GM06990 (cell line): Measurements from ENCODE around the gene MCTP1.

Experiments
- DNase-seq: peaks from one replicate; pipeline ENCODE4 v3.0.0-alpha.2; 2011; ENCODE audit not compliant: insufficient read length; ENCODE audit errors: extremely low read depth
- H3K27me3 ChIP-seq: replicated peaks from 2 replicates; pipeline ENCODE4 v1.6.0; 2011; ENCODE audit warnings: low read length; ENCODE audit not compliant: control insufficient read depth, insufficient read depth
- H3K36me3 ChIP-seq: 2 replicates; pipeline ENCODE4 v1.5.1; 2011; ENCODE audit warnings: low read length; ENCODE audit not compliant: control insufficient read depth, insufficient read depth
- H3K4me3 ChIP-seq: replicated peaks from 2 replicates; pipeline ENCODE4 v1.5.1; 2011; ENCODE audit warnings: low read depth, mild to moderate bottlenecking, control low read depth, low read length
- CTCF ChIP-seq: IDR thresholded peaks from 2 replicates; pipeline ENCODE4 v1.5.1; 2011; ENCODE audit warnings: low read length, control low read depth, mild to moderate bottlenecking, inconsistent platforms; ENCODE audit not compliant: insufficient read depth, poor library complexity, severe bottlenecking

Gene MCTP1

DNA sequence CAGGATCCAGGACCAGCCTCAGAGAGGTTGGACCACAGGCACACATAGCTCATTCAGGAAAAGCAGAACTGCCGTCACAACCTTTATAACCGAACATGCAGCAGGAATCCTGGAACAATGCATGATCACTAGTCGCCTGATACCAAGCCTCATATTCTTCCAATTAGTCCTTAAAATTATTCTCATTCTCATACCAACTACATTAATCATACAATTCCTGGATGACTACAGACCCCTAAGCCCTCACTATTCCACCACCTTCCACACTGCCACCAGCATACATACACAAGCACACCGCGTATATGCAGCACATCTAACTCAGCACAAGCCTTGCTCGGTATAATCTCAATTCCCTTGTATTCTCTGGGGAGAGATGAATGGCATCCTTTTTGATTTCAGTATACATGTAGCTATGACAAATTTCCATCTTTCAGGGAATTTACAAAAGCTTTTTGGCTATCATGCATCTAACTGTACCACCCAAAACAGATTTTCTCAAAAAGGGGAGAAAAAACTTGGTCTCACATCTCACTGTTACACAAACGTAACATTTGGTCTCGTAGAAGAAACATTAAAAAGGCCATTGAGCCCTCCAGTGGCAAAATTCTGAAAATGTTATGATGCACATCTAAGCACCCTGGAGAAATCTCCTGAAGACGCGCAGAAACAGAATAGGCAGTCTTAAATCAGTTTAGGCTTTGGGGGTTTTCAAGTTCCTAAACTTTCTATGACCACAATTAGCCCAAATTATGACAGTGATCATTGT is 46.2 kb downstream of the MCTP1 start:
- no peak overlapping the region for H3K4me3 ChIP-seq

GRCh38 chr5:95237324-95237723 is 47.6 kb downstream of the MCTP1 start:
- no peak for DNase-seq
- no peak for TF ChIP-seq CTCF

More for the DNA sequence above, 46.2 kb downstream of the MCTP1 start:
- peak; percentile 27 for TF ChIP-seq CTCF
- DNase-seq: no peak
- Histone ChIP-seq H3K27me3 (no peaks in the 10 kb centered on the region), H3K36me3 (no peaks in the 10 kb centered on the region)

GRCh38 chr5:95235439-95235982 is 49.4 kb downstream of the MCTP1 start:
- DNase-seq: no peak
- TF ChIP-seq CTCF: no peak
- Histone ChIP-seq H3K4me3 (no peak overlapping the region), H3K36me3 (no peaks in the 10 kb centered on the region), H3K27me3 (no peaks in the 10 kb centered on the region)

More at GRCh38 chr5:95237324-95237723, 47.6 kb downstream of the MCTP1 start:
- H3K4me3 ChIP-seq: no peak overlapping the region
- no peaks in the 10 kb centered on the region for H3K27me3 ChIP-seq
- H3K36me3 ChIP-seq: no peaks in the 10 kb centered on the region

GRCh38 chr5:95229646-95230045 is 55.2 kb downstream of the MCTP1 start:
- H3K27me3 ChIP-seq: no peaks in the 10 kb centered on the region
- DNase-seq: no peak

DNA sequence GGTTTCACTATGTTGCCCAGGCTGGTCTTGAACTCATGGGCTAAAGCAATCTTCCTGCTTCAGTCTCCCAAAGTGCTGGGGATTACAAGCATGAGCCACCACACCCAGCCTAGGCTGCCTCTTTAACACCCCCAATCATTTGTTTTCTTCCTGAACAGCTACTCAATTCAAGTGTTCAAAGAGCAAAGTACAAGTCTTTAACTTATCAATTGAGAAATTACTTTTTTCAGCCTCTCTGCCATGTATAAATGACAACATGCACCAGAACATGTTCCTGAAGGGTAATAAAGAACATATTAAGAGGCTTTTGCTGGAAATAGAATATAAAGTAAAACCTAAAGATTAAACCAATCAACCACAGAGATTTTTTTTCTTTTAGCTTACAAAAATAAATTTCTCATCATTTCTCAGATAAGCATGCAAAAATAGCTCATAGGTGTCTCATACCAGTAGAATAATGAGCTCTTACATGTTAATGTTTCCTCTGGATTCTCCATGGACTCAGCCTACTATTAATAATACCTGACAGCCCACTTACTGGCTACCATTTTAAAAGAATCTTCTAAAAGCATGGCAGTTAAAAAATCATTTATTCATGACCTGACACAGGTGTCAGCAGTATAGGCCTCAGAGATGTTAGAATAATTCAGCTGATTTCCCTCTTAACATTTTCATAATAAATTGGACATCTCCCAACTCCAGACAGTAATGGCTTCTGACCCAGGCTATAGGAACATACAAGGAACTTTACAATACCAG is 60.0 kb downstream of the MCTP1 start:
- H3K36me3 ChIP-seq: no peaks in the 10 kb centered on the region
- H3K27me3 ChIP-seq: no peaks in the 10 kb centered on the region
- no peak overlapping the region for H3K4me3 ChIP-seq
- no peak for TF ChIP-seq CTCF
- DNase-seq: no peak

More at GRCh38 chr5:95229646-95230045, 55.2 kb downstream of the MCTP1 start:
- TF ChIP-seq CTCF: no peak
- H3K36me3 ChIP-seq: no peaks in the 10 kb centered on the region
- H3K4me3 ChIP-seq: no peak overlapping the region
